ENCODE data around the gene DNAJB12. TPM values are rescaled to one million over a fixed set of nuclear protein-coding genes. Genes with fewer than 3 reads are reported as not detected.
"Not testable (repeated sequence)": the region's sequence is repeated elsewhere in the genome, so short reads cannot be mapped to it uniquely, and the experiment has no call there.

DNAJB12 gene
- total and polyA plus RNA-seq, 4 donors = 22.9 to 41.5 (median 36.2) TPM

DNA sequence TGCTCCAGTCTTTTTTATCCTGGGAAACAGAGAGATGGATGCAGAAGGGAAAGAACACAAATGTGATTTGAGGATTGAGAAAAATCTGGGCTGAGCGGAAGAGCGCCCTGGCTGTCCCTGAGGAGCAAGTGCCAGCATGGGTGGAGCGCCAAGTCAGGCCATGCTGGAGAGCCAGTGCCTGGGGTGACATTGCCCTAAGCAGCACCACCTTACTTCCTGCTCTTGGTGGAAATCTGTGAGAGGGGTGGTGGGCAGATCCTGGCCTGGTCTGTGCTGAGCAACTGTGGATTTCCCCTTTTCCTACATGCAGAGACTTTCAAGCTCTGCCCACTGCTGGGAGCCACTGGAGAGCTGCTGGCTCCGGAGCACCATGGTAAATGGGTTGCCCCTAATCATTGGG, 44.1 kb downstream of the DNAJB12 start:
- 59% methylated on average over 4 of the region's 4 CpGs for whole genome bisulfite sequencing (ENCODE audit: insufficient coverage)
- no peak for DNase-seq (ENCODE audit: low read depth in 4 of 6, low spot score in 6 of 6)
- H3K27ac ChIP-seq (ENCODE audit: low read depth, low read length) = peak overlapping the region; percentile 25
- peaks cover 37% of the 10 kb centered on the region for H3K4me1 ChIP-seq (ENCODE audit: control insufficient read depth, insufficient read depth, low read length)
- no peaks in the 10 kb centered on the region for H3K27me3 ChIP-seq (ENCODE audit: control insufficient read depth, insufficient read depth, low read length)
- no peaks in the 10 kb centered on the region for H3K9me3 ChIP-seq (ENCODE audit: control insufficient read depth, insufficient read depth, low read length)
- no peaks in the 10 kb centered on the region for H3K36me3 ChIP-seq (ENCODE audit: control insufficient read depth, insufficient read depth, low read length)
- H3K4me3 ChIP-seq (ENCODE audit: low read depth, low read length) = no peak overlapping the region

- Histone ChIP-seq H3K27ac (ENCODE audit: low read depth, low read length) (no peak overlapping the region), H3K4me3 (ENCODE audit: low read depth, low read length) (no peak overlapping the region)
- 44% methylated on average over 7 of the region's 11 CpGs for WGBS (ENCODE audit: insufficient coverage)
Observed at GRCh38 chr10:72310241-72310633, 44.5 kb downstream of the DNAJB12 start.

GRCh38 chr10:72309290-72310240, 45.2 kb downstream of the DNAJB12 start:
- no peak overlapping the region for H3K27ac ChIP-seq (ENCODE audit: low read depth, low read length)
- no peaks in the 10 kb centered on the region for H3K36me3 ChIP-seq (ENCODE audit: control insufficient read depth, insufficient read depth, low read length)

More at GRCh38 chr10:72310241-72310633, 44.5 kb downstream of the DNAJB12 start:
- no peak for DNase-seq (ENCODE audit: low read depth in 4 of 6, low spot score in 6 of 6)
- Histone ChIP-seq H3K27me3 (ENCODE audit: control insufficient read depth, insufficient read depth, low read length) (no peaks in the 10 kb centered on the region), H3K4me1 (ENCODE audit: control insufficient read depth, insufficient read depth, low read length) (peaks cover 33% of the 10 kb centered on the region), H3K9me3 (ENCODE audit: control insufficient read depth, insufficient read depth, low read length) (no peaks in the 10 kb centered on the region), H3K36me3 (ENCODE audit: control insufficient read depth, insufficient read depth, low read length) (no peaks in the 10 kb centered on the region)

DNA sequence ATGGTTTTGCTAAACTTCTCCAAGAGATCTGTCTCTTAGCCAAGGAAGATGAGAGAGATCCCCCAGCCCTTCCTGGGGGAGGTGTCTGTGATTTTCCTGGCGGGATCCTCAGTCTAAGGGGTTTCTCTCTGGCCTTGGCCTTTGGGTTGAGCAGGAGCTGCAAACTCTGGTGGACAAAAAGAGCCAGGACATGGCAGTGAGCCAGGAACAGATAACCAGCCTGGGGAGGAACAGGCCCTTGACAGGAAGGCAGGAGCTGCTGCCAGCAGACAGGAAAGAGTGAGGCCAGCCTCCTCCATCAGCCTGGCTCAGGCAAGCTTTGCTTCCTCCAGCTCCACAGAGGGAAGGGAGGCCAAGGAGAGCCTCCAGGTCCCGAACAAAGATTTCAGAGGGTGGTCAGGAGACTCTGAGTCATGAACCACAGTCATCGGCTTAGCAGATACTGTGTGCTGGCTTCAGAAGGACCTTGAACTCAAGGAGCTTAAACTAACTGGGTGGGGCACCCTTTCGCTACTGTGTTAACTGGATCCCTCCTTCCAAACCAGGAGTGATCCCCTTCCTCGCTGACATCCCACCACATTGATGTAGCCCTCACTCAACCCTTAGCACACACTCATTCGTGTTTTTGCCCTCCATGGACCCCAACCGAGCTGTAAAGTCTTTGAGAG, 46.3 kb downstream of the DNAJB12 start:
- Histone ChIP-seq H3K36me3 (ENCODE audit: control insufficient read depth, insufficient read depth, low read length) (no peaks in the 10 kb centered on the region), H3K4me1 (ENCODE audit: control insufficient read depth, insufficient read depth, low read length) (peaks cover 27% of the 10 kb centered on the region), H3K9me3 (ENCODE audit: control insufficient read depth, insufficient read depth, low read length) (no peaks in the 10 kb centered on the region), H3K27me3 (ENCODE audit: control insufficient read depth, insufficient read depth, low read length) (no peaks in the 10 kb centered on the region), H3K4me3 (ENCODE audit: low read depth, low read length) (no peak overlapping the region), H3K27ac (ENCODE audit: low read depth, low read length) (no peak overlapping the region)
- WGBS (ENCODE audit: insufficient coverage) = 70% methylated on average over 5 of the region's 7 CpGs
- no peak for DNase-seq (ENCODE audit: low read depth in 4 of 6, low spot score in 6 of 6)

More at GRCh38 chr10:72309290-72310240, 45.2 kb downstream of the DNAJB12 start:
- 64% methylated on average over 17 of the region's 21 CpGs for whole genome bisulfite sequencing (ENCODE audit: insufficient coverage)
- H3K4me3 ChIP-seq (ENCODE audit: low read depth, low read length) = no peak overlapping the region
- no peaks in the 10 kb centered on the region for H3K9me3 ChIP-seq (ENCODE audit: control insufficient read depth, insufficient read depth, low read length)
- H3K27me3 ChIP-seq (ENCODE audit: control insufficient read depth, insufficient read depth, low read length) = no peaks in the 10 kb centered on the region
- peaks cover 27% of the 10 kb centered on the region for H3K4me1 ChIP-seq (ENCODE audit: control insufficient read depth, insufficient read depth, low read length)
- DNase-seq (ENCODE audit: low read depth in 4 of 6, low spot score in 6 of 6) = peak in 2 of 6 donors; percentile 68 to 72

DNA sequence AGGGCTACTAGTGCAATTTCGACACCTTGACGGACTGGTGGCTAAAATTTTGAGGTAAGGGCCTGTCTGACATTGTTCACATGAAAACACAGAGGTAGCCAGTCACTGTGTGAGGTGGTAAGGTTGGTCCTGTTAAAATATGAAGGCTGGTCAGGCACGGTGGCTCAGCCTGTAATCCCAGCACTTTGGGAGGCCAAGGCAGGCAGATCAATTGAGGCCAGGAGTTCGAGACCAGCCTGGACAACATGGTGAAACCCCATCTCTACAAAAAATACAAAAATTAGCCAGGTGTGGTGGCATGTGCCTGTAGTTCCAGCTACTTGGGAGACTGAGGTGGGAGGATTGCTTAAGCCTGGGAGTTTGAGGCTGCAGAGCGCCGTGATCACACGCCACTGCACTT, 47.0 kb downstream of the DNAJB12 start:
- WGBS (ENCODE audit: insufficient coverage) = 94% methylated on average over 5 of the region's 7 CpGs

GRCh38 chr10:72306215-72306760, 48.4 kb downstream of the DNAJB12 start:
- no peaks in the 10 kb centered on the region for H3K27me3 ChIP-seq (ENCODE audit: control insufficient read depth, insufficient read depth, low read length)
- no peaks in the 10 kb centered on the region for H3K9me3 ChIP-seq (ENCODE audit: control insufficient read depth, insufficient read depth, low read length)
- no CpG with 5 or more reads among the region's 5 CpGs for WGBS (ENCODE audit: insufficient coverage)
- H3K36me3 ChIP-seq (ENCODE audit: control insufficient read depth, insufficient read depth, low read length) = no peaks in the 10 kb centered on the region
- peaks cover 27% of the 10 kb centered on the region for H3K4me1 ChIP-seq (ENCODE audit: control insufficient read depth, insufficient read depth, low read length)
- no peak for DNase-seq (ENCODE audit: low read depth in 4 of 6, low spot score in 6 of 6)
- no peak overlapping the region for H3K4me3 ChIP-seq (ENCODE audit: low read depth, low read length)
- no peak overlapping the region for H3K27ac ChIP-seq (ENCODE audit: low read depth, low read length)

More for the DNA sequence above, 47.0 kb downstream of the DNAJB12 start:
- H3K27ac ChIP-seq (ENCODE audit: low read depth, low read length); H3K27me3 ChIP-seq (ENCODE audit: control insufficient read depth, insufficient read depth, low read length); DNase-seq (ENCODE audit: low read depth in 4 of 6, low spot score in 6 of 6); H3K36me3 ChIP-seq (ENCODE audit: control insufficient read depth, insufficient read depth, low read length); H3K9me3 ChIP-seq (ENCODE audit: control insufficient read depth, insufficient read depth, low read length); H3K4me3 ChIP-seq (ENCODE audit: low read depth, low read length): not testable (repeated sequence)
- peaks cover 27% of the 10 kb centered on the region for H3K4me1 ChIP-seq (ENCODE audit: control insufficient read depth, insufficient read depth, low read length)

DNA sequence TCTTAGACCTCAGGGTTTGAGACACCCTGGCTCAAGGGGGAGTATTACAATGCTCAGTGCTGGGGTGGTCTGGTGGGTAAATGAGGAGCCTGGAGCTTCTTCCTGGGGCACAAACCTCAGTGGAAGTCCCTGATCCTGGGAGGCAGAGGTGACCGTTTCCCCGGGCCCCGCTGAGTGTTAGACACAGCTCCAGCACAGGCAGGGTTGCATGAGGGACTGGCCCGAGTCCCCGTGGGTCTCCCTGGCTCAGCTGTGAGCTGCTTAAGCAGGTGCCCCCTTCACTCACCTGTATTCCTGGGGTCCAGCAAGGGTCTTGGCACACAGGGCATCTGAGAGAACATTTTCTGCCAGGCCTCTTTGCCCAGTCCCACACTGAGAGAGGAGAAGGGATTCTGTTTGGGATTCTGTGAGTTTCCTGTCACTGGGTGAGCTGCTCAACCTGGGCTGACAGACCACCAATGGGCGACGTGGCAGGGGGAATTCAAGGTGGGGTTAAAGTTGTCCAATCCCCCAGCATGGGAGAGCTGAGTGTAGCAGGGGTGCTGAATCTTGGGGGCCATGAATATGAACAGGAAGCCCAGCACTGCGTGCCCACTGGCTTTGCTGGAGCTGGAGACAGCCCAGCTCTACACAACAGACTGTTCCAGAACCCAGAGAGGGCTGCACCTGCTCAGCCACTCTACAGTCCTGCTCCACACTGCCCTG, 51.1 kb downstream of the DNAJB12 start:
- no peak for DNase-seq (ENCODE audit: low read depth in 4 of 6, low spot score in 6 of 6)
- Histone ChIP-seq H3K27me3 (ENCODE audit: control insufficient read depth, insufficient read depth, low read length) (no peaks in the 10 kb centered on the region), H3K4me1 (ENCODE audit: control insufficient read depth, insufficient read depth, low read length) (peaks cover 11% of the 10 kb centered on the region), H3K4me3 (ENCODE audit: low read depth, low read length) (no peak overlapping the region), H3K36me3 (ENCODE audit: control insufficient read depth, insufficient read depth, low read length) (no peaks in the 10 kb centered on the region), H3K9me3 (ENCODE audit: control insufficient read depth, insufficient read depth, low read length) (no peaks in the 10 kb centered on the region), H3K27ac (ENCODE audit: low read depth, low read length) (no peak overlapping the region)
- 86% methylated on average over 8 of the region's 8 CpGs for WGBS (ENCODE audit: insufficient coverage)

- no peak for DNase-seq (ENCODE audit: low read depth in 4 of 6, low spot score in 6 of 6)
- no peaks in the 10 kb centered on the region for H3K36me3 ChIP-seq (ENCODE audit: control insufficient read depth, insufficient read depth, low read length)
- 82% methylated on average over 14 of the region's 16 CpGs for WGBS (ENCODE audit: insufficient coverage)
- H3K9me3 ChIP-seq (ENCODE audit: control insufficient read depth, insufficient read depth, low read length) = no peaks in the 10 kb centered on the region
- peak overlapping the region; percentile 83 for H3K27ac ChIP-seq (ENCODE audit: low read depth, low read length)
- H3K4me1 ChIP-seq (ENCODE audit: control insufficient read depth, insufficient read depth, low read length) = peaks cover 30% of the 10 kb centered on the region
- no peaks in the 10 kb centered on the region for H3K27me3 ChIP-seq (ENCODE audit: control insufficient read depth, insufficient read depth, low read length)
- H3K4me3 ChIP-seq (ENCODE audit: low read depth, low read length) = no peak overlapping the region
Observed at GRCh38 chr10:72298592-72299519, 55.9 kb downstream of the DNAJB12 start.

Measured in spinal cord (tissue), 10 donors.